DND-41 (cell line): Measurements from ENCODE around the gene NCF4.

ENCODE experiments used
- ATAC-seq: fragments of 200-7000 bp; cut with Tn5 transposase; 3 replicates; pipeline ENCODE4 v1.9.1; 2021; ENCODE audit warnings: low read depth; ENCODE audit not compliant: insufficient read depth
- DNase-seq: peaks from one replicate; pipeline ENCODE4 v3.0.0-alpha.2; 2020
- H2AFZ ChIP-seq: 2 replicates; pipeline ENCODE4 v1.6.0; 2012; ENCODE audit warnings: low read depth, low read length
- H3K27ac ChIP-seq: 2 replicates; pipeline ENCODE4 v1.5.1; 2012; ENCODE audit warnings: low read length, inconsistent platforms
- H3K27me3 ChIP-seq: fragments of 200-600 bp; sonication (generic); 2 replicates; pipeline ENCODE4 v1.6.0; 2012; ENCODE audit warnings: low read length, mild to moderate bottlenecking, inconsistent platforms; ENCODE audit not compliant: insufficient read depth, poor library complexity
- H3K36me3 ChIP-seq: 2 replicates; pipeline ENCODE4 v1.5.1; 2012; ENCODE audit warnings: low read length, inconsistent platforms; ENCODE audit not compliant: insufficient read depth
- H3K4me1 ChIP-seq: 2 replicates; pipeline ENCODE4 v1.5.1; 2012; ENCODE audit warnings: mild to moderate bottlenecking, low read length; ENCODE audit not compliant: insufficient read depth
- H3K4me2 ChIP-seq: 2 replicates; pipeline ENCODE4 v1.6.0; 2012; ENCODE audit warnings: mild to moderate bottlenecking, moderate library complexity, low read length, inconsistent platforms; ENCODE audit not compliant: insufficient read depth
- H3K4me3 ChIP-seq, 2 experiments: fragments of 200-600 bp in 1 of 2; shearing (Covaris generic) in 1 of 2; 2 replicates each; pipeline ENCODE4 v1.5.1; 2012 to 2016; ENCODE audit warnings: inconsistent platforms in 2 of 2, low read length in 2 of 2, mild to moderate bottlenecking in 2 of 2, low read depth in 1 of 2, moderate library complexity in 1 of 2
- H3K79me2 ChIP-seq: 2 replicates; pipeline ENCODE4 v1.6.0; 2012; ENCODE audit warnings: low read length, inconsistent platforms; ENCODE audit not compliant: insufficient read depth
- H3K9ac ChIP-seq: 2 replicates; pipeline ENCODE4 v1.6.0; 2012; ENCODE audit warnings: low read depth, mild to moderate bottlenecking, inconsistent platforms, low read length, moderate library complexity
- H3K9me3 ChIP-seq: 2 replicates; pipeline ENCODE4 v1.5.1; 2012; ENCODE audit warnings: low read length, moderate library complexity, mild to moderate bottlenecking, inconsistent platforms; ENCODE audit not compliant: insufficient read depth, severe bottlenecking
- H4K20me1 ChIP-seq: 2 replicates; pipeline ENCODE4 v1.6.0; 2012; ENCODE audit warnings: low read length; ENCODE audit not compliant: insufficient read depth
- CTCF ChIP-seq: IDR thresholded peaks from 2 replicates; pipeline ENCODE4 v1.5.1; 2012; ENCODE audit warnings: borderline replicate concordance, low read length, moderate library complexity, mild to moderate bottlenecking; ENCODE audit not compliant: poor library complexity, severe bottlenecking; ENCODE audit errors: extremely low read depth
- EZH2 ChIP-seq: IDR thresholded peaks from 3 replicates; pipeline ENCODE4 v1.6.1; 2012; ENCODE audit warnings: borderline replicate concordance, low read depth, mild to moderate bottlenecking, moderate library complexity, low read length, inconsistent platforms; ENCODE audit not compliant: severe bottlenecking

NCF4 gene

GRCh38 chr22:36858966-36859365 lies 1.8 kb upstream of the NCF4 start:
- no peaks in the 10 kb centered on the region for H3K79me2 ChIP-seq
- ATAC-seq, result no peak
- TF ChIP-seq CTCF (no peak), EZH2 (no peak)
- no peaks in the 10 kb centered on the region for H3K9me3 ChIP-seq
- peaks cover 2% of the 10 kb centered on the region; the same call in 1 of the 2 replicates for H3K4me1 ChIP-seq
- H3K27ac ChIP-seq, result no peak overlapping the region
- H3K36me3 ChIP-seq, result no peaks in the 10 kb centered on the region
- no peak overlapping the region for H3K4me2 ChIP-seq
- no peaks in the 10 kb centered on the region for H3K27me3 ChIP-seq
- no peak overlapping the region for H3K4me3 ChIP-seq
- H4K20me1 ChIP-seq, result no peaks in the 10 kb centered on the region
- no peak overlapping the region for H3K9ac ChIP-seq
- H2AFZ ChIP-seq, result no peak overlapping the region
- no peak for DNase-seq

- Histone ChIP-seq H3K79me2 (no peaks in the 10 kb centered on the region), H3K9ac (no peak overlapping the region), H3K36me3 (no peaks in the 10 kb centered on the region), H4K20me1 (no peaks in the 10 kb centered on the region), H3K27me3 (no peaks in the 10 kb centered on the region), H3K27ac (no peak overlapping the region), H3K9me3 (no peaks in the 10 kb centered on the region), H3K4me3 (no peak overlapping the region), H3K4me1 (peaks cover 2% of the 10 kb centered on the region; the same call in 1 of the 2 replicates), H3K4me2 (no peak overlapping the region), H2AFZ (no peak overlapping the region)
- ATAC-seq (no peak), DNase-seq (no peak)
- TF ChIP-seq CTCF (no peak), EZH2 (no peak)
These were observed 789 bp upstream of the NCF4 start for GRCh38 chr22:36860017-36860416.

- no peaks in the 10 kb centered on the region for H4K20me1 ChIP-seq
- no peaks in the 10 kb centered on the region for H3K27me3 ChIP-seq
- no peaks in the 10 kb centered on the region for H3K36me3 ChIP-seq
- no peak for DNase-seq
- peaks cover 2% of the 10 kb centered on the region; the same call in 1 of the 2 replicates for H3K4me1 ChIP-seq
- no peak overlapping the region for H3K27ac ChIP-seq
- no peak overlapping the region for H3K4me3 ChIP-seq
- no peak for ATAC-seq
- H3K9ac ChIP-seq, result no peak overlapping the region
- TF ChIP-seq CTCF (no peak), EZH2 (no peak)
- H3K9me3 ChIP-seq, result no peaks in the 10 kb centered on the region
- no peak overlapping the region; the same call in 1 of the 2 replicates for H2AFZ ChIP-seq
- H3K4me2 ChIP-seq, result no peak overlapping the region
- no peaks in the 10 kb centered on the region for H3K79me2 ChIP-seq
These were observed 377 bp upstream of the NCF4 start for GRCh38 chr22:36860438-36860820.
